Stimulated activated CD4-positive, alpha-beta T cell treated with anti-CD3 and anti-CD28 coated beads, Interleukin-4, amount 100 ng/mL, for 48 hours (primary cell): ENCODE results near the gene YPEL1.
"Not testable (repeated sequence)": the region's sequence is repeated elsewhere in the genome, so short reads cannot be mapped to it uniquely, and the experiment has no call there.

Source experiments
- DNase-seq, 2 donors: peaks; one replicate each; pipeline ENCODE4 v3.0.0-alpha.2; 2020; ENCODE audit warnings: low read depth in 2 of 2

Gene YPEL1

GRCh38 chr22:21753374-21754111 is 17.9 kb upstream of the YPEL1 start:
- no peak for DNase-seq

GRCh38 chr22:21752276-21752675 is 16.7 kb upstream of the YPEL1 start:
- no peak for DNase-seq

GRCh38 chr22:21745948-21746347 is 10.4 kb upstream of the YPEL1 start:
- DNase-seq = no peak

GRCh38 chr22:21744917-21745316 is 9.3 kb upstream of the YPEL1 start:
- not testable (repeated sequence) for DNase-seq

- no peak for DNase-seq
Observed at GRCh38 chr22:21741790-21742189, 6.2 kb upstream of the YPEL1 start.

- no peak for DNase-seq
Observed at GRCh38 chr22:21741059-21741458, 5.5 kb upstream of the YPEL1 start.

- DNase-seq = no peak
Observed at GRCh38 chr22:21739828-21740377, 4.3 kb upstream of the YPEL1 start.

GRCh38 chr22:21738966-21739365 is 3.4 kb upstream of the YPEL1 start:
- no peak for DNase-seq

- no peak for DNase-seq
Observed at GRCh38 chr22:21738081-21738480, 2.5 kb upstream of the YPEL1 start.

- DNase-seq = no peak
Observed at GRCh38 chr22:21736948-21737347, 1.4 kb upstream of the YPEL1 start.

- DNase-seq = no peak
Observed at GRCh38 chr22:21736084-21736642, 569 bp upstream of the YPEL1 start.

GRCh38 chr22:21734540-21735199 is 924 bp downstream of the YPEL1 start:
- no peak for DNase-seq

- DNase-seq = no peak
Observed at GRCh38 chr22:21731503-21731902, 4.1 kb downstream of the YPEL1 start.

GRCh38 chr22:21730535-21731308 is 4.9 kb downstream of the YPEL1 start:
- no peak for DNase-seq

GRCh38 chr22:21729184-21729583 is 6.4 kb downstream of the YPEL1 start:
- DNase-seq = not testable (repeated sequence)

GRCh38 chr22:21728270-21728669 is 7.3 kb downstream of the YPEL1 start:
- no peak for DNase-seq

- DNase-seq = no peak
Observed at GRCh38 chr22:21727768-21728167, 7.8 kb downstream of the YPEL1 start.

GRCh38 chr22:21727159-21727558 is 8.4 kb downstream of the YPEL1 start:
- no peak for DNase-seq

- DNase-seq = peak; percentile 12 to 19
Observed at GRCh38 chr22:21726650-21727049, 8.9 kb downstream of the YPEL1 start.

- no peak for DNase-seq
Observed at GRCh38 chr22:21725956-21726649, 9.5 kb downstream of the YPEL1 start.

GRCh38 chr22:21724496-21724895 is 11.1 kb downstream of the YPEL1 start:
- not testable (repeated sequence) for DNase-seq
